K562 (cell line): ENCODE data around the gene CHRNA3. TPM values are rescaled to one million over a fixed set of nuclear protein-coding genes. Genes with fewer than 3 reads are reported as not detected.
A peak's percentile ranks its signal among the peaks of the same experiment; 100 is the strongest.

Experiments
- ATAC-seq: fragments of 200-7000 bp; cut with Tn5 transposase; 3 replicates; pipeline ENCODE4 v1.9.1; 2020; ENCODE audit warnings: moderate library complexity
- Bru-seq: library from RNA; stranded (reverse); fragments of 400-500 nt; gene quantifications from one replicate; lab custom pipeline; 2021; lab: Mats Ljungman, UMichigan
- BruChase-seq, 2 experiments: library from RNA; stranded (reverse); fragments of 400-500 nt; gene quantifications; one replicate each; lab custom pipeline; 2021; lab: Mats Ljungman, UMichigan
- BruUV-seq: library from RNA; stranded (reverse); fragments of 400-500 nt; replicated peaks from 2 replicates; lab custom pipeline; 2021; lab: Mats Ljungman, UMichigan
- CTCF ChIA-PET: fragments of 300-600 bp; formaldehyde crosslinking; extraction: SDS; loops from one replicate; lab custom pipeline; 2021; ENCODE audit warnings: low intra/inter-chr PET ratio; lab: Yijun Ruan, JAX
- POLR2A ChIA-PET: fragments of 300-600, 350-650 bp; sonication (Branson Sonifier 250); formaldehyde crosslinking; extraction: SDS; loops from one replicate; lab custom pipeline; 2021; ENCODE audit warnings: antibody characterized with exemption, inconsistent platforms; lab: Yijun Ruan, JAX
- DNase-seq, 4 experiments: peaks; one replicate each; pipeline versions ENCODE4 v3.0.0 to v3.0.0-alpha.2; 2011 to 2018; ENCODE audit warnings: low spot score in 3 of 4, mixed read lengths in 3 of 4; ENCODE audit errors: extremely low read depth in 1 of 4
- FAIRE-seq: peaks from 2 replicates; lab custom pipeline; 2011; peaks lifted over from hg19 to GRCh38; lab: Jason Lieb, UNC
- H2AFZ ChIP-seq: 2 replicates; pipeline ENCODE4 v1.6.0; 2011; ENCODE audit warnings: low read depth, low read length, control low read depth, inconsistent platforms
- H3K27ac ChIP-seq: fragments of 200-600 bp; 3 replicates; pipeline ENCODE4 v1.8.0; 2011; ENCODE audit warnings: low read depth, mild to moderate bottlenecking, control low read depth, inconsistent platforms, low read length, moderate library complexity, mixed read lengths; ENCODE audit errors: extremely low read depth
- H3K27me3 ChIP-seq, 2 experiments: fragments of 300-600 bp in 1 of 2; 2 replicates in 1 of 2; 3 replicates in 1 of 2; pipeline versions ENCODE4 v1.6.0 to v1.8.0; 2011; ENCODE audit warnings: inconsistent platforms in 2 of 2, low read length in 2 of 2, mild to moderate bottlenecking in 1 of 2, mixed read lengths in 1 of 2, moderate library complexity in 1 of 2; ENCODE audit not compliant: control insufficient read depth in 2 of 2, insufficient read depth in 2 of 2
- H3K36me3 ChIP-seq: fragments of 300-600 bp; 3 replicates; pipeline ENCODE4 v1.8.0; 2011; ENCODE audit warnings: mild to moderate bottlenecking, low read length, inconsistent platforms; ENCODE audit not compliant: control insufficient read depth, insufficient read depth
- H3K4me1 ChIP-seq, 2 experiments: fragments of 200-600 bp in 1 of 2; replicated peaks in 1 of 2; 2 replicates in 1 of 2; 3 replicates in 1 of 2; pipeline versions ENCODE4 v1.5.1 to v1.8.0; 2011; ENCODE audit warnings: inconsistent platforms in 2 of 2, low read length in 2 of 2, mild to moderate bottlenecking in 1 of 2, mixed read lengths in 1 of 2, moderate library complexity in 1 of 2; ENCODE audit not compliant: control insufficient read depth in 2 of 2, insufficient read depth in 2 of 2
- H3K4me2 ChIP-seq: 2 replicates; pipeline ENCODE4 v1.6.1; 2011; ENCODE audit warnings: low read length, control low read depth, inconsistent platforms, mixed read lengths; ENCODE audit not compliant: insufficient read depth
- H3K4me3 ChIP-seq: fragments of 200-600 bp; sonication (generic), shearing (Covaris generic); 2 replicates; pipeline ENCODE4 v1.5.1; 2016; ENCODE audit warnings: control low read depth, inconsistent platforms
- H3K79me2 ChIP-seq: fragments of 200-600 bp; 3 replicates; pipeline ENCODE4 v1.8.0; 2011; ENCODE audit warnings: low read length, inconsistent platforms; ENCODE audit not compliant: control insufficient read depth, insufficient read depth
- H3K9ac ChIP-seq, 2 experiments: 2 replicates each; pipeline versions ENCODE4 v1.6.0 to v1.6.1; 2011; ENCODE audit warnings: low read depth in 2 of 2, low read length in 2 of 2, control low read depth in 1 of 2, inconsistent platforms in 1 of 2, mild to moderate bottlenecking in 1 of 2, mixed read lengths in 1 of 2; ENCODE audit not compliant: insufficient read depth in 1 of 2
- H3K9me1 ChIP-seq: one replicate; pipeline ENCODE4 v1.6.0; 2011; ENCODE audit warnings: inconsistent platforms, mild to moderate bottlenecking, low read length, moderate library complexity; ENCODE audit not compliant: control insufficient read depth, insufficient read depth
- H3K9me3 ChIP-seq: replicated peaks from 2 replicates; pipeline ENCODE4 v1.5.1; 2011; ENCODE audit warnings: low read depth, low read length, inconsistent platforms; ENCODE audit not compliant: control insufficient read depth, insufficient read depth
- H4K20me1 ChIP-seq: replicated peaks from 2 replicates; pipeline ENCODE4 v1.6.1; 2011; ENCODE audit warnings: low read length, inconsistent platforms, mixed read lengths; ENCODE audit not compliant: control insufficient read depth, insufficient read depth
- CBX1 ChIP-seq: sonication (generic); IDR thresholded peaks from 2 replicates; pipeline ENCODE4 v1.6.1; 2016; ENCODE audit warnings: antibody characterized with exemption, low read depth, mild to moderate bottlenecking
- TAF7 ChIP-seq: fragments of 450-650 bp; IDR thresholded peaks from 2 replicates; pipeline ENCODE4 v1.6.1; 2016; ENCODE audit warnings: missing genetic modification characterization, missing compliant biosample characterization
- TFAM ChIP-seq: fragments of 250-450 bp; sonication (Bioruptor Pico); conservative IDR thresholded peaks from 2 replicates; pipeline ENCODE4 v1.5.0; 2021; ENCODE audit warnings: mild to moderate bottlenecking, moderate library complexity
- ZBTB17 ChIP-seq: fragments of 450-650 bp; formaldehyde crosslinking; IDR thresholded peaks from 2 replicates; pipeline ENCODE4 v1.4.0; 2020; ENCODE audit warnings: mild to moderate bottlenecking
- WGBS: fragments of 100-300 bp; shearing (Covaris generic); methylation state at CpG from one replicate; pipeline ENCODE4 v1.1.6; 2016; ENCODE audit warnings: low coverage, mixed read lengths; ENCODE audit not compliant: insufficient coverage; ENCODE audit errors: missing lambda C conversion rate; 5-methylcytosine and 5-hydroxymethylcytosine counted together
- in situ Hi-C: fragments of 300-500 bp; cut with MboI; formaldehyde crosslinking; loops from 4 replicates; pipeline ENCODE4 v1.15.0; 2018; ENCODE audit warnings: inconsistent platforms, mixed read lengths
- intact Hi-C: fragments of 100-400 bp; cut with micrococcal nuclease; formaldehyde crosslinking; loops from 2 replicates; pipeline ENCODE4 v1.14.2; 2022
- long read RNA-seq, 3 experiments: library from polyadenylated mRNA in 2 of 3; library from RNA in 1 of 3; unstranded in 2 of 3; stranded (forward) in 1 of 3; transcript quantifications; one replicate each; pipeline ENCODE4 v2.0.0, GENCODE V29; 2019 to 2022
- polyA minus RNA-seq, 3 experiments: library from RNA; depleted of rRNA, polyadenylated mRNA; stranded (reverse); fragments of >200 nt; gene quantifications; 2 replicates each; pipeline ENCODE4 v1.2.3, GENCODE V29; 2011
- polyA plus RNA-seq, 8 experiments: library from polyadenylated mRNA; depleted of rRNA in 4 of 8; stranded (reverse) in 5 of 8; unstranded in 3 of 8; fragments of >200 nt; fragmentation: Nextera tagmentation in 2 of 8; fragmentation: Illumina TruSeq in 1 of 8; extraction: Ambion mirVana in 2 of 8; extraction: Trizol in 1 of 8; gene quantifications; 2 replicates each; pipeline versions ENCODE4 v1.2.1 to v1.2.3, GENCODE V29; 2011 to 2014; ENCODE audit warnings: inconsistent platforms in 1 of 8, missing spikeins in 1 of 8
- total RNA-seq, 7 experiments: library from RNA; depleted of rRNA in 6 of 7; stranded (reverse); fragments of >200 nt in 6 of 7; fragmentation: Illumina TruSeq in 2 of 7; extraction: Trizol in 2 of 7; gene quantifications; 2 replicates each; pipeline versions ENCODE4 v1.2.1 to v1.2.3, GENCODE V29; 2011 to 2021; ENCODE audit warnings: low replicate concordance in 1 of 7
- TF ChIP-seq, protein P1 (sequence below): fragments of 450-650 bp; conservative IDR thresholded peaks from 2 replicates; pipeline ENCODE4 v1.6.1; 2016; ENCODE audit warnings: missing genetic modification characterization, low read depth, mild to moderate bottlenecking, missing compliant biosample characterization, moderate library complexity
- TF ChIP-seq, protein P2 (sequence below): fragments of 250-450 bp; sonication (Bioruptor Pico); IDR thresholded peaks from 2 replicates; pipeline ENCODE4 v1.5.0; 2021; ENCODE audit warnings: mild to moderate bottlenecking, borderline replicate concordance
- TF ChIP-seq, protein P3 (sequence below): fragments of 250-450 bp; sonication (Bioruptor Pico); IDR thresholded peaks from 2 replicates; pipeline ENCODE4 v1.4.0; 2020

The CHRNA3 gene
- total RNA-seq (2011; cell fraction: chromatin; rRNA removed; ENCODE audit: low replicate concordance), result not detected in 2 replicates
- not detected in 2 replicates for total RNA-seq (2011; cell fraction: nucleolus; rRNA removed)
- total RNA-seq (2011; cell fraction: nucleoplasm; rRNA removed), result not detected in 2 replicates
- total RNA-seq (2014; rRNA removed) (not detected in 2 replicates), total RNA-seq (2014; rRNA removed; fragmentation: Illumina TruSeq; extraction: Trizol) (not detected in 2 replicates), total RNA-seq (2015; rRNA removed; fragmentation: Illumina TruSeq; extraction: Trizol) (not detected in 2 replicates), total RNA-seq (2021) (not detected in 2 replicates), polyA plus RNA-seq (2011; rRNA removed) (not detected in 2 replicates), polyA plus RNA-seq (2014; fragmentation: Illumina TruSeq; extraction: Trizol) (not detected in 2 replicates), polyA plus RNA-seq (2014; fragmentation: Nextera tagmentation; extraction: Ambion mirVana) (under 1 TPM in 1 of 2 experiments, not detected in 1; 0.01 TPM), polyA plus RNA-seq (2014; rRNA removed) (not detected in 2 replicates), polyA minus RNA-seq (2011; rRNA and poly(A)+ RNA removed) (not detected in 2 replicates), Bru-seq, nascent RNA (percentile 4 among the genes with signal in this experiment), BruChase-seq, experiment 1, labeled RNA remaining after a 2-hour chase (not detected), BruChase-seq, experiment 2, labeled RNA remaining after a 6-hour chase (not detected)
- not detected in 2 replicates for polyA plus RNA-seq (2011; cell fraction: cytosol; rRNA removed)
- polyA plus RNA-seq (2011; cell fraction: nucleus; rRNA removed), result not detected in 2 replicates
- 0.07 and 0.31 TPM in 2 replicates for polyA plus RNA-seq (2012)
- polyA minus RNA-seq (2011; cell fraction: cytosol; rRNA and poly(A)+ RNA removed), result not detected in 2 replicates
- not detected in 2 replicates for polyA minus RNA-seq (2011; cell fraction: nucleus; rRNA and poly(A)+ RNA removed)
- long read RNA-seq, experiment 1, result 0 reads
- long read RNA-seq, experiment 2, result 0 reads
- long read RNA-seq, experiment 3, result 0 reads

DNA sequence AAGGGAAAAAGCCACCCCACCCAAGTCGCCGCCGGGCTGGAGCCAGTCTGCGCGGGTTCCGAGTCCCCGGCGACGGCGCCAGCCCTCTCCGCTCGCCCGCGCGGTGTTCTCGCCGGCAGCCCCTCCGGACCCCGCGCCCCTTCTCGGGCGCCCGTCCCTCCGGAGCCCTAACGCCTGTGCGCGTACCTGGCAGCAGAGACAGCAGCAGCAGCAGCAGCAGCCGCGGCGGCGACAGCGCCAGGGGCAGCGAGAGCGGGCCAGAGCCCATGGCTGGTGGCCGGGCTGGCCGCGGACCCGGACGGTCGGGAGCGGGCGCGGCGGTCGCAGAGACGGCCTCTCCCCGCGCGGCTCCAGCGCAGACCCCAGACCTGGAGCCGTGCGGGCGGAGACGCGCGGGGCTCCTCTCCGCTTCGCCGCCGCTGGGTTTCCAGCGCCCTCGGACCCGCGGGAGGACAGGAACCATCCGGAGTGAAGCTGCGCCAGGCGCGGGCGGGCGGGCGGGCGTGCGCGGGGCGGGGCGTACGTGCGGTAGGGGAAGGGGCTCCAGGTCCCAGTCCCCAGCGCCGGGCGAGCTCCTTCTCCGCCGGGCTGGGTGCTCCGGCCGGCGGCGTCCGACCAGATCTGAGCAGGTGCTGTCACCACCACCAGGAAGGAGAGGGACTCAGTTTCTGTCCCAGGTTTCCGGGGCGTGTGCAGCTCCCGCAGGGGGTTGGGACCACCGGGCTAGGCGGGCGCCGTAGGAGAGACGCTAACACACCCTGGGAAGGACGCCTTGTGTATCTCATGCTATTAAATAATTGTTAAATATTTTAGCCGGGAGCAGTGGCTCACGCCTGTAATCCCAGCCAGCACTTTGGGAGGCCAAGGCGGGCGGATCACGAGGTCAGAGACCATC is at the start of gene CHRNA3:
Gene CHRNA3, minus strand, starts transcription at position 470 of the 895 bp plus-strand sequence. Its CDS starts 202 bp downstream, at position 268.
- Histone ChIP-seq H3K79me2 (no peaks in the 10 kb centered on the region), H3K4me1 (peaks cover 0 to 12% of the 10 kb centered on the region in 2 experiments; a peak in 1 of 5 replicates), H3K9me3 (no peaks in the 10 kb centered on the region), H2AFZ (no peak within 1 kb of the TSS), H3K4me2 (no peak within 1 kb of the TSS), H3K36me3 (no peaks in the 10 kb centered on the region), H3K4me3 (no peak within 1 kb of the TSS), H3K27me3 (peaks cover 28 to 54% of the 10 kb centered on the region in 2 experiments), H3K9ac (no peak within 1 kb of the TSS), H3K27ac (no peak within 1 kb of the TSS), H3K9me1 (no peaks in the 10 kb centered on the region), H4K20me1 (no peaks in the 10 kb centered on the region; the same call in none of the 2 replicates)
- BruUV-seq, result no TSS peak
- ChIA-PET POLR2A (interaction anchor here (0.8 kb wide), 1 partner anchor 21 kb away, joined by 3 read pairs; no protein-coding TSS in a partner anchor), CTCF (no interaction called here)
- FAIRE-seq (no peak), ATAC-seq (no peak), DNase-seq (no peak)
- in situ Hi-C loops, result no loop called here
- 29% methylated on average over 42 of the region's 102 CpGs for WGBS
- intact Hi-C loops, result no loop called here
- no peak for TF ChIP-seq CBX1
- TF ChIP-seq ZBTB17, result no peak
- TF ChIP-seq, protein P1, sequence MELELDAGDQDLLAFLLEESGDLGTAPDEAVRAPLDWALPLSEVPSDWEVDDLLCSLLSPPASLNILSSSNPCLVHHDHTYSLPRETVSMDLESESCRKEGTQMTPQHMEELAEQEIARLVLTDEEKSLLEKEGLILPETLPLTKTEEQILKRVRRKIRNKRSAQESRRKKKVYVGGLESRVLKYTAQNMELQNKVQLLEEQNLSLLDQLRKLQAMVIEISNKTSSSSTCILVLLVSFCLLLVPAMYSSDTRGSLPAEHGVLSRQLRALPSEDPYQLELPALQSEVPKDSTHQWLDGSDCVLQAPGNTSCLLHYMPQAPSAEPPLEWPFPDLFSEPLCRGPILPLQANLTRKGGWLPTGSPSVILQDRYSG, result no peak
- TF ChIP-seq, protein P2, sequence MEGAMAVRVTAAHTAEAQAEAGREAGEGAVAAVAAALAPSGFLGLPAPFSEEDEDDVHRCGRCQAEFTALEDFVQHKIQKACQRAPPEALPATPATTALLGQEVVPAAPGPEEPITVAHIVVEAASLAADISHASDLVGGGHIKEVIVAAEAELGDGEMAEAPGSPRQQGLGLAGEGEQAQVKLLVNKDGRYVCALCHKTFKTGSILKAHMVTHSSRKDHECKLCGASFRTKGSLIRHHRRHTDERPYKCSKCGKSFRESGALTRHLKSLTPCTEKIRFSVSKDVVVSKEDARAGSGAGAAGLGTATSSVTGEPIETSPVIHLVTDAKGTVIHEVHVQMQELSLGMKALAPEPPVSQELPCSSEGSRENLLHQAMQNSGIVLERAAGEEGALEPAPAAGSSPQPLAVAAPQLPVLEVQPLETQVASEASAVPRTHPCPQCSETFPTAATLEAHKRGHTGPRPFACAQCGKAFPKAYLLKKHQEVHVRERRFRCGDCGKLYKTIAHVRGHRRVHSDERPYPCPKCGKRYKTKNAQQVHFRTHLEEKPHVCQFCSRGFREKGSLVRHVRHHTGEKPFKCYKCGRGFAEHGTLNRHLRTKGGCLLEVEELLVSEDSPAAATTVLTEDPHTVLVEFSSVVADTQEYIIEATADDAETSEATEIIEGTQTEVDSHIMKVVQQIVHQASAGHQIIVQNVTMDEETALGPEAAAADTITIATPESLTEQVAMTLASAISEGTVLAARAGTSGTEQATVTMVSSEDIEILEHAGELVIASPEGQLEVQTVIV, result no peak
- TF ChIP-seq, protein P3, sequence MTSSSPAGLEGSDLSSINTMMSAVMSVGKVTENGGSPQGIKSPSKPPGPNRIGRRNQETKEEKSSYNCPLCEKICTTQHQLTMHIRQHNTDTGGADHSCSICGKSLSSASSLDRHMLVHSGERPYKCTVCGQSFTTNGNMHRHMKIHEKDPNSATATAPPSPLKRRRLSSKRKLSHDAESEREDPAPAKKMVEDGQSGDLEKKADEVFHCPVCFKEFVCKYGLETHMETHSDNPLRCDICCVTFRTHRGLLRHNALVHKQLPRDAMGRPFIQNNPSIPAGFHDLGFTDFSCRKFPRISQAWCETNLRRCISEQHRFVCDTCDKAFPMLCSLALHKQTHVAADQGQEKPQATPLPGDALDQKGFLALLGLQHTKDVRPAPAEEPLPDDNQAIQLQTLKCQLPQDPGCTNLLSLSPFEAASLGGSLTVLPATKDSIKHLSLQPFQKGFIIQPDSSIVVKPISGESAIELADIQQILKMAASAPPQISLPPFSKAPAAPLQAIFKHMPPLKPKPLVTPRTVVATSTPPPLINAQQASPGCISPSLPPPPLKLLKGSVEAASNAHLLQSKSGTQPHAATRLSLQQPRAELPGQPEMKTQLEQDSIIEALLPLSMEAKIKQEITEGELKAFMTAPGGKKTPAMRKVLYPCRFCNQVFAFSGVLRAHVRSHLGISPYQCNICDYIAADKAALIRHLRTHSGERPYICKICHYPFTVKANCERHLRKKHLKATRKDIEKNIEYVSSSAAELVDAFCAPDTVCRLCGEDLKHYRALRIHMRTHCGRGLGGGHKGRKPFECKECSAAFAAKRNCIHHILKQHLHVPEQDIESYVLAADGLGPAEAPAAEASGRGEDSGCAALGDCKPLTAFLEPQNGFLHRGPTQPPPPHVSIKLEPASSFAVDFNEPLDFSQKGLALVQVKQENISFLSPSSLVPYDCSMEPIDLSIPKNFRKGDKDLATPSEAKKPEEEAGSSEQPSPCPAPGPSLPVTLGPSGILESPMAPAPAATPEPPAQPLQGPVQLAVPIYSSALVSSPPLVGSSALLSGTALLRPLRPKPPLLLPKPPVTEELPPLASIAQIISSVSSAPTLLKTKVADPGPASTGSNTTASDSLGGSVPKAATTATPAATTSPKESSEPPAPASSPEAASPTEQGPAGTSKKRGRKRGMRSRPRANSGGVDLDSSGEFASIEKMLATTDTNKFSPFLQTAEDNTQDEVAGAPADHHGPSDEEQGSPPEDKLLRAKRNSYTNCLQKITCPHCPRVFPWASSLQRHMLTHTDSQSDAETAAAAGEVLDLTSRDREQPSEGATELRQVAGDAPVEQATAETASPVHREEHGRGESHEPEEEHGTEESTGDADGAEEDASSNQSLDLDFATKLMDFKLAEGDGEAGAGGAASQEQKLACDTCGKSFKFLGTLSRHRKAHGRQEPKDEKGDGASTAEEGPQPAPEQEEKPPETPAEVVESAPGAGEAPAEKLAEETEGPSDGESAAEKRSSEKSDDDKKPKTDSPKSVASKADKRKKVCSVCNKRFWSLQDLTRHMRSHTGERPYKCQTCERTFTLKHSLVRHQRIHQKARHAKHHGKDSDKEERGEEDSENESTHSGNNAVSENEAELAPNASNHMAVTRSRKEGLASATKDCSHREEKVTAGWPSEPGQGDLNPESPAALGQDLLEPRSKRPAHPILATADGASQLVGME (CRISPR knock-in tag), result no peak
- no peak for TF ChIP-seq TAF7
- TF ChIP-seq TFAM (CRISPR knock-in tag), result no peak
